ENCODE results near the gene MRPL24. TPM values are rescaled to one million over a fixed set of nuclear protein-coding genes. Genes with fewer than 3 reads are reported as not detected.
A peak's percentile ranks its signal among the peaks of the same experiment; 100 is the strongest.

The MRPL24 gene
- total RNA-seq, 1 experiment from 2014 or later: 85.3 TPM

GRCh38 chr1:156752843-156753482 is 12.1 kb upstream of the MRPL24 start:
- Histone ChIP-seq H4K20me1 (ENCODE audit: insufficient read depth) (no peaks in the 10 kb centered on the region), H3K4me3 (peak overlapping the region; percentile 95), H3K27ac (no peak overlapping the region), H3K79me2 (ENCODE audit: low read depth) (peaks cover 60% of the 10 kb centered on the region), H2AFZ (no peak overlapping the region), H3K9me2 (ENCODE audit: insufficient read depth) (no peaks in the 10 kb centered on the region), H3K4me1 (replicated peaks; ENCODE audit: insufficient read depth) (peaks cover 14% of the 10 kb centered on the region), H3K9me3 (ENCODE audit: insufficient read depth, low read depth) (no peaks in the 10 kb centered on the region), H3K27me3 (ENCODE audit: insufficient read depth, low read depth) (no peaks in the 10 kb centered on the region), H3F3A (ENCODE audit: insufficient read depth, low read depth) (peaks cover 40% of the 10 kb centered on the region), H3K4me2 (peak overlapping the region; percentile 94), H3K36me3 (ENCODE audit: low read depth) (peaks cover 10% of the 10 kb centered on the region; the same call in 1 of the 2 replicates)
- no TSS peak for BruUV-seq (replicated peaks)
- TF ChIP-seq CTCF (conservative IDR thresholded peaks at IDR 0.05): no peak
- TF ChIP-seq EZH2 (IDR thresholded peaks at IDR 0.05; ENCODE audit: low read depth): no peak
- ChIA-PET CTCF (no interaction called here), POLR2A (ENCODE audit: unreplicated experiment) (interaction anchor here (0.5 to 0.6 kb wide), 2 partner anchors 14 to 252 kb away, joined by 4 to 5 read pairs; partner anchors contain the start of gene MEF2D)
- intact Hi-C loops (cut with micrococcal nuclease; ENCODE audit: unreplicated experiment): no loop called here
- peak in 1 of 2 experiments; percentile 61 for DNase-seq

DNA sequence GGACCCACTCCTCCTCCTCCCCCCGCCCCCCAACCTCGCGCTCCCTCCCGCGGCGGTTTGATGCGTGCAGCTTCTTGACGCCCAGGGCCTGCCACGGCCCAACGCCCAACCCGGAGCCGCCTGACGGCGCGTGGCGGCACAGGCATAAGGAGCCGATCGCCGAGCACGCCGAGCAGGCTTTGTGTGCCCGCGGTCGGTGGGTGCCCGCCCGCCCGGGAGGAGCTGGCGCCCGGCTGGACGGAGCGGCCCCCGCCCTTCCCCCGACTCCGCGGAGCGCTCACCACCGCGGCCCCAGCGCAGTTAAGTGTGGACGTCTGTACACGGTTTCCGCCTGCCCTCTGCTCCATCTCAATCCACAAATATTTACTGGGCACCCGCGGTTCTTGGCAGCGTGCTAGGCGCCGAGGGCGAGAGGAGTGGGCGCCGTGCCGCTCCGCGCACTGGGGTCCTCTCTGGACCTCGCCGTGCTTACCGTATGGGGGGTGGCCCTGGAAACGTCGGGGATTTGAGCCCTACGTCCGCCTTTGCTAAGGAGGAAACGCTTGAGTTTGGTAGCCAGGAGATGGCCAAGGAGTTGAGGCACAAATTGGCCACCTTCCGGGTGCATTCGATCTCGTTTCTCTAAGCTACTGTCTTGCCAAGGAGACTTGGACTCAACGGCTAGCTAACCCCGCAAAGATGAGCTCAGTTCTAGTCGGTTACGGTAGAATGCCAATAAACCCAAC is 11.0 kb upstream of the MRPL24 start:
- H3F3A ChIP-seq (ENCODE audit: insufficient read depth, low read depth): peaks cover 49% of the 10 kb centered on the region
- peaks cover 10% of the 10 kb centered on the region; the same call in 1 of the 2 replicates for H3K36me3 ChIP-seq (ENCODE audit: low read depth)
- ChIA-PET CTCF (interaction anchor here (0.6 to 0.8 kb wide), 3 partner anchors 26 to 107 kb away, joined by 3 to 5 read pairs (median 4); partner anchors contain the start of gene INSRR), POLR2A (ENCODE audit: unreplicated experiment) (interaction anchor here (0.5 to 0.8 kb wide), 5 partner anchors 11 to 251 kb away, joined by 3 to 26 read pairs (median 3); partner anchors contain the start of genes MEF2D, MRPL24 and PRCC)
- peak; percentile 87 to 95 for DNase-seq
- H3K27me3 ChIP-seq (ENCODE audit: insufficient read depth, low read depth): no peaks in the 10 kb centered on the region
- intact Hi-C loops (cut with micrococcal nuclease; ENCODE audit: unreplicated experiment): loop anchor here (1.0 to 2.0 kb wide), 4 partner anchors 11 to 59 kb away; partner anchors contain the start of genes ISG20L2, METTL25B, MRPL24 and PRCC
- H4K20me1 ChIP-seq (ENCODE audit: insufficient read depth): no peaks in the 10 kb centered on the region
- no peaks in the 10 kb centered on the region for H3K9me2 ChIP-seq (ENCODE audit: insufficient read depth)
- TF ChIP-seq CTCF (conservative IDR thresholded peaks at IDR 0.05): no peak
- TF ChIP-seq EZH2 (IDR thresholded peaks at IDR 0.05; ENCODE audit: low read depth): no peak
- H3K4me3 ChIP-seq: peak overlapping the region; percentile 95
- BruUV-seq (replicated peaks): TSS peak; percentile 23
- peaks cover 69% of the 10 kb centered on the region for H3K79me2 ChIP-seq (ENCODE audit: low read depth)
- H3K4me1 ChIP-seq (replicated peaks; ENCODE audit: insufficient read depth): peaks cover 21% of the 10 kb centered on the region
- peak overlapping the region; percentile 59 for H3K27ac ChIP-seq
- H3K4me2 ChIP-seq: peak overlapping the region; percentile 94
- no peaks in the 10 kb centered on the region for H3K9me3 ChIP-seq (ENCODE audit: insufficient read depth, low read depth)
- peak overlapping the region; percentile 97 for H2AFZ ChIP-seq

DNA sequence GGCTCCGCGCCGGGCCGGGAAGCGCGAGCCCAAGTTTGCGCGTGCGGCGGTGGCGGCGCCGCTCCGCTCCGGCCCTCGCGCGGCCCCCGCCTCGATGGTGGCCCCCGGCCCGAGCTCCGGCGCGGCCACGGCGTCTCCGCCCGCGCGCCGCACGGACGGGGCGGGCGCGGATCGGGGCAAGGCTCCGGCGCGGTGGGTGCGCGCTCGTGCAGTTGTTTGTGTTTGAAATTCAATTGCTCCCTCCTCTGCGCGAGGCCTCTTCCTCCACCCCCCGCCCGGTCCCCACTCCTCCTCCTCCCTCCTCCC is 10.5 kb upstream of the MRPL24 start, which contains the start of gene HDGF:
HDGF (minus strand) TSS at position 225 of the 306 bp plus-strand sequence. CDS start 246 bp downstream, outside the sequence.
- no peak for TF ChIP-seq CTCF (conservative IDR thresholded peaks at IDR 0.05)
- TF ChIP-seq EZH2 (IDR thresholded peaks at IDR 0.05; ENCODE audit: low read depth): no peak
- no TSS peak for BruUV-seq (replicated peaks)
- Histone ChIP-seq H3K36me3 (ENCODE audit: low read depth) (peaks cover 10% of the 10 kb centered on the region; the same call in 1 of the 2 replicates), H2AFZ (peak within 1 kb of the TSS; percentile 97), H3K4me1 (replicated peaks; ENCODE audit: insufficient read depth) (peaks cover 23% of the 10 kb centered on the region), H3K27me3 (ENCODE audit: insufficient read depth, low read depth) (no peaks in the 10 kb centered on the region), H4K20me1 (ENCODE audit: insufficient read depth) (no peaks in the 10 kb centered on the region), H3K79me2 (ENCODE audit: low read depth) (peaks cover 74% of the 10 kb centered on the region), H3K27ac (peak within 1 kb of the TSS; percentile 93), H3F3A (ENCODE audit: insufficient read depth, low read depth) (peaks cover 49% of the 10 kb centered on the region), H3K9me2 (ENCODE audit: insufficient read depth) (no peaks in the 10 kb centered on the region), H3K4me2 (peak within 1 kb of the TSS; percentile 100), H3K4me3 (peak within 1 kb of the TSS; percentile 95), H3K9me3 (ENCODE audit: insufficient read depth, low read depth) (no peaks in the 10 kb centered on the region)
- DNase-seq: no peak
- ChIA-PET POLR2A (ENCODE audit: unreplicated experiment) (interaction anchor here (0.7 to 0.8 kb wide), 4 partner anchors 10 to 26 kb away, joined by 3 to 26 read pairs (median 3); partner anchors contain the start of genes MRPL24 and PRCC), CTCF (interaction anchor here (0.6 to 0.8 kb wide), 2 partner anchors 66 to 108 kb away, joined by 3 to 5 read pairs; partner anchors contain the start of gene INSRR)
- intact Hi-C loops (cut with micrococcal nuclease; ENCODE audit: unreplicated experiment): loop anchor here (1.0 to 2.0 kb wide), 4 partner anchors 10 to 59 kb away; partner anchors contain the start of genes ISG20L2, METTL25B, MRPL24 and PRCC

Data from PC-9 (cell line).